Femur (tissue), 1 donor: ENCODE results near the gene ZNF410.
A peak's percentile ranks its signal among the peaks of the same experiment; 100 is the strongest.
"Not testable (repeated sequence)": the region's sequence is repeated elsewhere in the genome, so short reads cannot be mapped to it uniquely, and the experiment has no call there.

Experiments used
- DNase-seq: peaks from one replicate; pipeline ENCODE4 v3.0.0-alpha.2; 2017

ZNF410 gene

DNA sequence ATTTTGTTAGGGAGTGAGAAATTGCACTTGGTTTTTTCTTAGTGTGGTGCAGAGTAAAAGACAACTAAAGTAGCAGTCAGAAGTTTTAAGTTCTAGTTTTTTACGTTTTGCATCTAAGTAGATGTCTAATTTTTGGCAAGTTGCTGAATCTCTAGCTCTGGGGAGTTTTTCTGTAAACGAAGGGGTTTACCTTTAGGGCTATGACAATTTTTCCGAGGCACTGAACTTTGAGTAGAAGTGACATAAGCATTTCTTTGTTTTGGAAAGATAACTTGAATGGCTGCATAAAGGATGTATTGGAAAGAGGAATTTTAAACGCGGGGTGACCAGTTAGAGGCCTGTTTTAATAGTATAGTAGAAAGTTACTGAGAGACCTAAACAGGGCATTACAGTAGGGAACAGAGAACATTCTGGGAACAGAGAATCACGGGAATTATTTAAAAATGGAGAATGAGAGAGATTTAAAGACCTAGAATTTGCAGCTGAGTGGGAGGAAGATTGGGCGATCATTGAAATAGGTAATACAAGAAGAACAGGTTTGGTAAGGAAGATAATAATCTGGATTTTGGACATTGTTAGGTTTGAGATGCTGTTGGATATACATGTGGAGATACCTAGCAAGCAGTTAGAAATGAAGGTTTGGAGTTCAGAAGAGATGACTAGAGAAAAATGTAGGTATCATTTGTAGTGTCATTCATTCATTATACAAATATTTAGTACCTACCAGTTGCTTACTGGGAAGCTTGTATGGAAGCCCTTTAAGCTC, 1.2 kb downstream of the ZNF410 start:
- DNase-seq = no peak

DNA sequence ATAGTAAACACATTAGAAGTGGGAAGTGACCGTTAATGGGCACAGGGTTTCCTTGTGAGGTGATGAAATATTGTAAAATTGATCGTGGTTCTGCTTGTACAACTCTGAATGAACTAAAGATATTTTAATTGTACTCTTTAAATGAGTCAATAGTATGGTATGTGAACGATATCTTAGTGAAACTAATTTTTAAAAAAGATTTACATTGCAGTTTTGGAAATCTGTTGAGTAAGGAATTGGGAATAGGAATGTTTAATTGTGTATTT, 1.7 kb downstream of the ZNF410 start:
- DNase-seq = no peak

- no peak for DNase-seq
Observed at GRCh38 chr14:73888971-73889370, 2.3 kb downstream of the ZNF410 start.

- no peak for DNase-seq
Observed at GRCh38 chr14:73889376-73889775, 2.7 kb downstream of the ZNF410 start.

GRCh38 chr14:73894180-73894687, 7.6 kb downstream of the ZNF410 start:
- DNase-seq = not testable (repeated sequence)

DNA sequence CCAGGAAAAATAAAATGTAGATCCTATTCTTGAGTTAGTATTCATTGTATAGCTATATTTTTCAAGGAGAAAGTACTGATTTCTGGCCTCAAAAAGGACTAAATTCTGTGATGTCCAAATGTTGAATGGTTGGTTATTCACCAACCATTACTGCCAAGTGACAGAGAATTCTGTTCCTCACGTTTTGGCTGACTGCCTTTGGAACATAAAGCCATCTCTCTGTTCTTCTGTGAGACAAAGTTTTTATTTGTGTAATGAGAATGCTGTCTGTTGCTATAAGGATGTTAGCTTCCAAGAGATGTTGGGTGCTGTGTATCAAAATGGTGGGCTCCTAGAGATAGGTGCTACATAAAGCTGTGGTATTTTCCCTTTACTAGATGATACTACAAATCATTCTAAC, 9.3 kb downstream of the ZNF410 start:
- no peak for DNase-seq

DNA sequence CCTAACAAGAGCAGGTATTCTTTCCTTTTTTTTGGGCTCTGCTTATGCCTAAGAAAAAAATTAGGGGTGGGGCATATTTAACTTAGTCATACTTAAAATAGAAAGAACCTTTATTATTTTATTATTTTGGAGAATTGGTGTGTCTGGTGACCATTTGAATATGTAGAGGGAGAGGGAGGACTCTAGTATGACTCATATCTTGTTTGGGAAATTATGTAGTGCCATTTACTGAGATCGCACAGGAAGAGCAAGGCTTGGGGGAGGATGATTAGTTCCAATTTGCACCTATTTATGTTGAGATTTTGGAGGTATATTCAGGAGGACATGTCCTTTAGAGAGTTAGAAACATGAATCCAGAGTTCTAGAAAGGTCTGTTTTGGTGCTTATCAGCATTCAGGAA, 9.9 kb downstream of the ZNF410 start:
- DNase-seq = no peak

- no peak for DNase-seq
Observed at GRCh38 chr14:73903028-73903427, 16.4 kb downstream of the ZNF410 start.

DNA sequence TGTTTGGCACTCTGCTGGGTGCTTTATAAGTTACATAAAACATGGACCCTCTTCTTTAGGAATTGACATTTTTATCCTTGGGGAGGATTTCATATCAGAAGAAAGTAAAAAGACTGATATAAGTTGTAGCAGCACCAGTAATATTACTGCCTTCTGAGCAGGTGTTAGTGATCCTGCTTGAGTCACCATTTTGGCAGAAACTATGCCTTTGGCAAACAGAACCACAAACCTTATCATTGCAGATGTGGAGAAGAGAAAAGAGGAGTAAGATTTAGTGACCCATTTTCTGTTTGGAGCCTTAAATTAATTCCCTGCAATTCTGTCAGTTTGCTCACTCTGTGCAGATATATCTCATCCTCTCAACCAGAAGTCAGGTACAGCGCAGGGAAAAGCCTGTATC, 23.0 kb downstream of the ZNF410 start:
- DNase-seq = no peak

DNA sequence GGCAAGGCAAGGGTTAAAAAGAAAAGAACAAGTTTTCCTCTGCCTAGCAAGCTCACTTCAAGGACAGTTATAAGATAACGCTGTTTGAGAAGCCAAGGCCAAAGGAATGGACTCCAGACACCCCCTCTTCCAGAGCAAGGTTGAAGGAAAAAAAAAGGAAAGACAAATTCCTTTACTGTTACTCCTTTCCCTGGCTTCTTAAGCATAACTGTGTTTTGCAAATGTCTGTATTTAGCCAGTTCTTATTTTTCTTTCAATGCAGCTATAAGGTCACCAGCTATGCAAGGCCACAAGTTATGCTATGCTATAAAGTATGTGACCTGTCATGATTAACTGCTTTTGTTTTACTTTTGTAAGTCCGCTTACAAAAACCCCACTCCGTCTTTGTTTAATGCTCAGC, 26.6 kb downstream of the ZNF410 start:
- DNase-seq = no peak

DNA sequence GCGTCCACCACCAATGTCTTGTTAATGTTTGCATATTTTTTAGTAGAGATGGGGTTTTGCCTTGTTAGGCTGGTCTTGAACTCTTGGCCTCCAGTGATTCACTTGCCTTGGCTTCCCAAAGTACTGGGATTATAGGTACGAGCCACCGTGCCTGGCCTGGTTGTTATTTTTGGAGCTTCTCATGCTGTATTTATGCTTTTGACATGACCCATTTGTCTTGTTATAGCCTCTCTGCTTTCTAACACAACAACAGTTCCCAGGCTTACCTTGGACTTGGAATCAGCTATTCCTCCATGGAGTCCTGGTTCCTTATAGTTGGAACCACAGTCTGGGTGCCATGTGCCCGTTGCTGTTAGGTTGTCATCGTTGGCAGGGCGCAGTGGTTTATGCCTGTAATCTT, 29.7 kb downstream of the ZNF410 start:
- no peak for DNase-seq

DNA sequence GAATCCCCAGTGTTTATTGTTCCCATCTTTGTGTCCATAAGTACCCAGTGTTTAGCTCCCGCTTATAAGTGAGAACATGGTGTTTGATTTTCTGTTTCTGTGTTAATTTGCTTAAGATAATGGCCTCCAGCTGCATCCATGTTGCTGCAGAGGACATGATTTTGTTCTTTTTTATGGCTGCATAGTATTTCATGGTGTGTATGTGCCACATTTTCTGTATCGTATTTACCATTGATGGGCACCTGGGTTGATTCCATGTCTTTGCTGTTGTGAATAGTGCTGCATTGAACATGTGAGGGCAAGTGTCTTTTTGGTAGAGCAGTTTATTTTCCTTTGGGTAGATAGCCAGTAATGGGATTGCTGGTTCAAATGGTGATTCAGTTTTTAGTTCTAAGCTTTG, 32.8 kb downstream of the ZNF410 start:
- not testable (repeated sequence) for DNase-seq

DNA sequence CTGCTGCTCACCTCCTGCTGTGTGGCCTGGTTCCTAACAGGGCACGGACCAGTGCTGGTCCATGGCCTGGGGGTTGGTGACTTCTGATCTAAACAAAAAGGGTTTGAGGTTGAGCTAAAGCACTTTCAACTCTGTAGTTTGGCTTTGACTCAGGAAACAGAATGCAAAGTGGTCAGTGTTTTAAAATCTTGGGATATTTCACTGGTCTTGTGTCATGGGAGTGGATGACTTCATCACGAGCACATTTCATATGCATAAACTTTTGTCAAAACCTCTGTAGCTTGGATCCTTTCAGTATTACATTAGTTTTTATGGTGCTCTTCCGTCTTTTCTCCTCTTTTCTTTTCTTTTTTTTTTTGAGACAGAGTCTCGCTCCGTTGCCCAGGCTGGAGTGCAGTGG, 37.7 kb downstream of the ZNF410 start:
- no peak for DNase-seq

DNA sequence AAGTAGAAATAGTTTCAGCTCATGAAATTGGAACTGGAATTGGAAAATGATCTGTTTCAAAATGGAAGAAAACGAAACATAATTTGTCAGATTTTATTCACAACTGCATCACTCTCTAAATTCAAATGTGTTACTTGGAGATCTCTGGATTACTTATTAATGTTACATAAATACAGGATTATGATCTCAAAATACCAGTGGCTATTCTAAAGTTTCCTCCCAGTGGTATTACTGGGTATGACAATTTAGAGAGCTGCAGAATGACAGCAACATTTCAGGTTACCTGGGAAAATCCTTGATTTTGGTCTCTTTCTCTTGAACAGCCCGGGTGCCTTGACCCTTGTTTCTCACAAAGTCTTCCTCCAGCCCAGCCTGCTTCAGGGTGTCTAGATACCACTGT, 49.0 kb downstream of the ZNF410 start:
- no peak for DNase-seq

DNA sequence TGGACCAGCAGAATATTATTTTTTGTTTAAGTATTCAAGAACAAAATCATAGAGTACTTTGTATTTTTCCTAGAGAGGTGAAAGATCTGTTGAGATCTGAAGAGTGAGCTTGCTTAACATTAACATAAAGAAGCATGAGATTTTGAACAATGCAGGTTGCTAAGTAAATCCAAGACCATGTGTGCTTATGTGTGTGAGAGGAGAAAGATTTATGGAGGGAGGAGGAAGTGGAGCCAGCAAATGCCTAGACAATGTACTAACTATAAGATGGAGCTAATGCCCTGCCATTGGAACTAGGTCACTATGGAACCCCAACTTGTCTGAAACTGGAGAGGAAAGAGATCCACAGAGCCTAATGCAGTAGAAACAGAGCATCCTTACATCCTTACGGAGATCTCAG, 49.9 kb downstream of the ZNF410 start:
- no peak for DNase-seq

GRCh38 chr14:73937012-73937411, 50.4 kb downstream of the ZNF410 start:
- DNase-seq = no peak

DNA sequence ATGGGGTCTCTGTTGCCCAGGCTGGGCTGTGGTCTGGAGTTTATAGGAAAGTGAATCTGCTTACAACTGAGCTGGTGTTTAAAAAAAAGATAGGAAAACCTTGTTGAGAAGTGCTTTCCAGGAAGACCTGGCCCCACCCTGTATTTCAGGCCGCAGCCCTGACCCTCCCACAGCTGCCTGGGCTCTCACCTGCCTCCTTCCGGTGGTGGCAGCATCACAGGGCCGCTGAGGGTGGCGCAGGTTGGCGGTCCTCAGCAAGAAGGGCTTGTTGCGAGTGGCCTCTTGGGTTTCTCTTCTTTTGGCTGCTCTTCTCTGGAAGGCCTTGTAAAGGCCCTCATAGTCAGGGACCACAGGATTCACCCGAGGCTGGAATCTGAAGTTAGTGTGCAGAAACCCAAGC, 55.5 kb downstream of the ZNF410 start:
- no peak for DNase-seq

- DNase-seq = no peak
Observed at GRCh38 chr14:73943083-73943482, 56.4 kb downstream of the ZNF410 start.

DNA sequence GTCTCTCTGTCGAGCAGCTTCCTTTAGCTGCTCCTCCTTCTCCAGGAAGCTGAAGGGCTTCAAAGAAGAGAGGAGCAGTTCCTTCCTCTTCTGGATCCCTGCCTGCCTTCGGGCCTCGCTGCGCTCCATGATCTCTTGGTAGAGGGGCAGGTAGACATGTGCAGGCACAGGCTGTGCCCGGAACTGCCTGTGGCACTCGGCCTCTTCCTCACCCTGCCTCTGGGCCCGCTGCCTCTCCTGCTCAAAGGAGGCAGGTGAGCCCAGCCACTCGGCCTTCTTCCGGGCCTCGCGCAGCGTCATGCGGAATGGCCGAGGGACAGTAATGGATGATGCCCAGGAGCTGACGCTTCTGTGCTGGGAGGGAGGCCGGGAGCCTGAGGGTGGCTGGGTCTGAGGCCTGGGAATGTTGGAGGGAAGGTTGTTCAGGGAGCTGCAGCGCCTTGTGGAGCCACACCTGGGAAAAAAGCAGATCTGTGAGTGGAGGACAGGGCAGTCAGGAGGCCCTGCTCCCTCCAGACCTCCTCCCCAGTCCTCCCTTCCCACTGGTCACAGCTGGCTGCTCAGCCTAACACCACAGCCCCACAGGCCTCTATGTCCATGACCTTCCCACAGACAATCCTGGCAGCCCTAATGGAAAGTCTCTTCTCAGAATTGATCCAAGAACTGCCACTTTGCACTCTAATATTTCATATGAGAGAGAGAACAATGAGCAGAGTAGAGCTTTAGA, 57.9 kb downstream of the ZNF410 start:
- no peak for DNase-seq

GRCh38 chr14:73945159-73945670, 58.6 kb downstream of the ZNF410 start:
- no peak for DNase-seq

DNA sequence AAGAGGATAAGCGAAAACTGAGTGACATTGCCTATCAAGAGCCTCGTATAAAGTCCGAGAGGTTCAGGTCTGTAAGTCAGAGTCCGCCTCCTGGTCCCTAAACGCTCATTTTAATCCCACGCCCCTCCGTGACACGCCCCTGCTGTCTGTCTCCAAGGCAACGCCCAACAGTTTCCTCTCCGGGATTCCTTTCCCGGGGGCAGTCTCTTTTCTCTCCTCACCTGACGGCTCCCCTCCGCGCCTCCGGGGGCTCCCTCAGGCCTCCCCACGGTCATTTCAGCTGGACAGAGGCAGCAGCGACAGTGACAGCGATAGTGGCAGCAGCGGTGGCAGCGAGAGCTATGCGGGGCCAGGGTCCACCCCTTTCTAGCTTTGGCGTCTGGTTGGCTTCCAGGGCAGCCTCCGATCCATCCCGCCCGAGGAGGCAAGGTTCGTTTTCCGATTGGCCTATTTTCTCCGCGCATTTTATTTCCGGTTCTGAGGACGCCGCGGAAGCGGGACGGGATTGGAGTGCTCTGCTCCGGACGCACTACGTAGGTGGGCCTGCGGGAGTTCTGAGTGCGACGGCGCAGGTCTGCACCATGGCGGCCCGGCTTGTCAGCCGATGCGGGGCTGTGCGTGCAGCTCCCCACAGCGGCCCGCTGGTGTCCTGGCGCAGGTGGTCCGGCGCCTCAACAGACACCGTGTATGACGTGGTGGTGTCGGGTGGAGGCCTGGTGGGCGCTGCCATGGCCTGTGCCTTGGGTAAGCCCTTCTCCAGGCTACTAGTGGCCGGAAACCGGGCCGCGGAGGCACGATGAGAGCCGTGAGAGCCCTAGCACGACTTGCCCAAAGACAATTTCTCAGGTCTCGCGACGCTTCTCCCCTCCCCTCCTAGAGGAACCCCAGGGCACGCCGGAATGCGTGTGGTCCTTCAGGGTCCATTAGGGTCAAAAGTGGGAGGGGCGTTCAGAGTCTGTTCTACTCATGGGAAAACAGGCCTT, 63.4 kb downstream of the ZNF410 start, which contains the start of the genes COQ6 and FAM161B:
Gene COQ6, plus strand, starts transcription at position 551 of the 983 bp plus-strand sequence. Its CDS starts 31 bp downstream, at position 582.
Gene FAM161B, minus strand, starts transcription at position 343 of the 983 bp plus-strand sequence. Its CDS starts 68 bp downstream, at position 275.
- peak; percentile 98 for DNase-seq

DNA sequence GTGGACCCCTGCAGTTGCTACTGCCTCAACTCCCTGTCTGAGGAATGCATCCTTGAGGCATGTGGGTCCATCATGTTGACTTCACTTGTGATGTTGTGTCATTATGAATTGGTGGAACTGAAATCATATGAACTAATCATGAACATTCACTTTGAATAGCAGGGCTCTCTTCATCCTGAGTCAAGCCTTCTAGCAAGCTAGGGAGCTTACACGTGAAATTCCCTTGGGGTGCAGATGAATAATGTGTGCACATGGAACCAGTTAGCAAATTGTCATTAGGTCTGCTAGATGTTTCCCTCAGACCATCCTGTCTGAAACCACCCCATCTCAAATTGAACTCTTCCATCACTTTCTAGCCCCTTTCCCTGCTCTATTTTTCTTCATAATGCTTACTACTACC, 67.1 kb downstream of the ZNF410 start:
- no peak for DNase-seq

DNA sequence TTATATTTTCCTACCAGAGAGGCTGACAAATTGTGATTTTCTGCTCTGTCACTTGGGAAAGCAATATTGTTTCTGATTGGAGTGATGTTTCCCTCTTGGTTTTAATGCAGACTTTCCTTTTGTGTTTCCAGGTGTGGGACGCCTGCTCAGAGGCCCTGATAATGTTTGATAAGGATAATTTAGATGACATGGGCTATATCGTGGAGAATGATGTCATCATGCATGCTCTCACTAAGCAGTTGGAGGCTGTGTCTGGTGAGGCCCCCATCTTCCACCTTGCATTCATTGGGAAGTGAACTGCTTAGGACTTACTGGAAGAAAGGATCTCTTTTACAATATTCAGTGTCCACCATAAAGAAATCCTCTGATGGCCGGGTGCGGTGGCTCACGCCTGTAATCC, 69.0 kb downstream of the ZNF410 start:
- no peak for DNase-seq
